Peyer's patch (tissue), 4 donors: ENCODE measurements around the gene KATNBL1.

ENCODE experiments used
- POLR2A ChIP-seq, 2 donors: fragments of 450-650 bp; IDR thresholded peaks; one replicate each; pipeline ENCODE4 v1.5.1; 2017; ENCODE audit warnings: antibody characterized with exemption in 2 of 2, mild to moderate bottlenecking in 2 of 2, moderate library complexity in 2 of 2
- TF ChIP-seq, protein P1 (sequence below), 6 experiments: fragments of 450-650 bp in 4 of 6; fragments of 200-600 bp in 2 of 6; sonication (generic) in 1 of 6; IDR thresholded peaks; one replicate each; pipeline ENCODE4 v1.5.1; 2017 to 2019; ENCODE audit warnings: antibody characterized with exemption in 6 of 6, mild to moderate bottlenecking in 3 of 6, moderate library complexity in 1 of 6

DNA sequence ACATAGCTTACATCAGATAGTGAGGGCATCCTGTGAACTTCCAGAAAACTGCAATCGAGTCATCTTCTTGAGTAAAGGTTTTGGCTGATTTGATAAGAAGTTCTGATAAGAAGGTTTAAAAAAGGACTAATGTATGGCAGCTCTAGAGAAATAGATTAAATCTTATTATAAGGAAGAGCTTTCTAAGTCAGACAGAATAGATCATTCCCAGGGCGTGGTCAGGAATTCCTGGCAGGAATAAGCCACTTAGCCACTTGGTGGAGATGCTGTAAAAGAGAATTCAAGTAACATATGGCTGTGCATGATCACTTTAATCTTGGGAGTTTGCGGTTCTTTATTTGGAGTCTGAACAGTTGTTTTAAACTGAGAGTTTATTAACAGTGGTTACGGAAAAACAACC is 90.6 kb downstream of the KATNBL1 start:
- no peak for TF ChIP-seq POLR2A (IDR thresholded peaks at IDR 0.05)
- TF ChIP-seq, protein P1, sequence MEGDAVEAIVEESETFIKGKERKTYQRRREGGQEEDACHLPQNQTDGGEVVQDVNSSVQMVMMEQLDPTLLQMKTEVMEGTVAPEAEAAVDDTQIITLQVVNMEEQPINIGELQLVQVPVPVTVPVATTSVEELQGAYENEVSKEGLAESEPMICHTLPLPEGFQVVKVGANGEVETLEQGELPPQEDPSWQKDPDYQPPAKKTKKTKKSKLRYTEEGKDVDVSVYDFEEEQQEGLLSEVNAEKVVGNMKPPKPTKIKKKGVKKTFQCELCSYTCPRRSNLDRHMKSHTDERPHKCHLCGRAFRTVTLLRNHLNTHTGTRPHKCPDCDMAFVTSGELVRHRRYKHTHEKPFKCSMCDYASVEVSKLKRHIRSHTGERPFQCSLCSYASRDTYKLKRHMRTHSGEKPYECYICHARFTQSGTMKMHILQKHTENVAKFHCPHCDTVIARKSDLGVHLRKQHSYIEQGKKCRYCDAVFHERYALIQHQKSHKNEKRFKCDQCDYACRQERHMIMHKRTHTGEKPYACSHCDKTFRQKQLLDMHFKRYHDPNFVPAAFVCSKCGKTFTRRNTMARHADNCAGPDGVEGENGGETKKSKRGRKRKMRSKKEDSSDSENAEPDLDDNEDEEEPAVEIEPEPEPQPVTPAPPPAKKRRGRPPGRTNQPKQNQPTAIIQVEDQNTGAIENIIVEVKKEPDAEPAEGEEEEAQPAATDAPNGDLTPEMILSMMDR (IDR thresholded peaks at IDR 0.05), result no peak
